H1 (cell line): ENCODE data around the gene GGA1. TPM values are rescaled to one million over a fixed set of nuclear protein-coding genes. Genes with fewer than 3 reads are reported as not detected.

Experiments
- CTCF ChIA-PET: fragments of 300-600 bp; sonication (Branson Sonifier 250); formaldehyde crosslinking; loops from one replicate; lab custom pipeline; 2021; ENCODE audit not compliant: partially characterized antibody; lab: Charles Lee
- POLR2A ChIA-PET: fragments of 300-600 bp; sonication (Branson Sonifier 250); formaldehyde crosslinking; loops from one replicate; lab custom pipeline; 2021; ENCODE audit warnings: inconsistent platforms; ENCODE audit not compliant: partially characterized antibody; lab: Charles Lee
- DNase-seq, 2 experiments: peaks; one replicate each; pipeline versions ENCODE4 v3.0.0 to v3.0.0-alpha.2; 2010 to 2022; ENCODE audit warnings: low spot score in 2 of 2, low read depth in 1 of 2, mixed read lengths in 1 of 2
- FAIRE-seq: peaks from 2 replicates; lab custom pipeline; 2011; peaks lifted over from hg19 to GRCh38; lab: Jason Lieb, UNC
- H2AFZ ChIP-seq: 2 replicates; pipeline ENCODE4 v1.8.1; 2012; ENCODE audit warnings: low read length, inconsistent platforms
- H2AK5ac ChIP-seq: 2 replicates; pipeline ENCODE4 v1.6.1; 2013; ENCODE audit warnings: low read depth, low read length
- H2BK120ac ChIP-seq: replicated peaks from 2 replicates; pipeline ENCODE3; 2013; ENCODE audit warnings: low read depth, low read length, inconsistent platforms
- H2BK12ac ChIP-seq: 2 replicates; pipeline ENCODE4 v1.6.1; 2013; ENCODE audit warnings: low read depth, low read length
- H2BK15ac ChIP-seq: 2 replicates; pipeline ENCODE4 v1.6.1; 2013; ENCODE audit warnings: low read length
- H2BK20ac ChIP-seq: 2 replicates; pipeline ENCODE4 v1.6.1; 2013; ENCODE audit warnings: low read length
- H2BK5ac ChIP-seq: 2 replicates; pipeline ENCODE4 v1.6.1; 2013; ENCODE audit warnings: low read depth, low read length
- H3K14ac ChIP-seq: 2 replicates; pipeline ENCODE4 v1.6.1; 2013; ENCODE audit warnings: inconsistent platforms; ENCODE audit not compliant: insufficient read length
- H3K18ac ChIP-seq: 2 replicates; pipeline ENCODE4 v1.6.1; 2013; ENCODE audit warnings: low read length; ENCODE audit errors: extremely low read depth
- H3K23ac ChIP-seq: 2 replicates; pipeline ENCODE4 v1.6.1; 2013; ENCODE audit warnings: inconsistent platforms; ENCODE audit not compliant: insufficient read length
- H3K23me2 ChIP-seq: 2 replicates; pipeline ENCODE4 v1.6.1; 2013; ENCODE audit warnings: low read depth, low read length
- H3K27ac ChIP-seq: 2 replicates; pipeline ENCODE4 v1.6.1; 2011; ENCODE audit warnings: low read depth, low read length, inconsistent platforms
- H3K27me3 ChIP-seq, 4 experiments: replicated peaks in 1 of 4; 1 replicate in 1 of 4; 2 replicates in 3 of 4; pipeline versions ENCODE4 v1.6.1 to v1.8.1; 2011 to 2013; ENCODE audit warnings: low read length in 3 of 4, mild to moderate bottlenecking in 3 of 4, inconsistent platforms in 2 of 4, mixed read lengths in 2 of 4, moderate library complexity in 1 of 4; ENCODE audit not compliant: control insufficient read depth in 3 of 4, insufficient read depth in 3 of 4; ENCODE audit errors: extremely low read depth in 1 of 4
- H3K36me3 ChIP-seq, 4 experiments: 2 replicates each; pipeline versions ENCODE4 v1.6.1 to v1.8.1; 2011 to 2013; ENCODE audit warnings: mild to moderate bottlenecking in 4 of 4, low read length in 3 of 4, moderate library complexity in 2 of 4, control low read depth in 1 of 4, inconsistent platforms in 1 of 4; ENCODE audit not compliant: insufficient read depth in 4 of 4, control insufficient read depth in 2 of 4
- H3K4ac ChIP-seq: replicated peaks from 2 replicates; pipeline ENCODE3; 2013; ENCODE audit warnings: low read length, low read depth, mixed read lengths, inconsistent platforms; ENCODE audit not compliant: insufficient read length
- H3K4me1 ChIP-seq, 4 experiments: replicated peaks in 1 of 4; 1 replicate in 1 of 4; 2 replicates in 3 of 4; pipeline versions ENCODE4 v1.6.1 to v1.8.1; 2011 to 2013; ENCODE audit warnings: low read length in 3 of 4, inconsistent platforms in 2 of 4, mixed read lengths in 1 of 4; ENCODE audit not compliant: insufficient read depth in 4 of 4, control insufficient read depth in 3 of 4
- H3K4me2 ChIP-seq, 2 experiments: 2 replicates each; pipeline versions ENCODE4 v1.6.1 to v1.8.1; 2011 to 2013; ENCODE audit warnings: low read depth in 2 of 2, low read length in 2 of 2, control low read depth in 1 of 2, inconsistent platforms in 1 of 2, mild to moderate bottlenecking in 1 of 2; ENCODE audit not compliant: insufficient read depth in 1 of 2
- H3K4me3 ChIP-seq, 4 experiments: fragments of 200-600, 300-600 bp in 1 of 4; sonication (generic), shearing (Covaris generic), sonication (Bioruptor Twin) in 1 of 4; 2 replicates each; pipeline versions ENCODE4 v1.5.1 to v1.8.1; 2011 to 2016; ENCODE audit warnings: low read length in 4 of 4, low read depth in 3 of 4, control low read depth in 2 of 4, inconsistent platforms in 2 of 4, mild to moderate bottlenecking in 2 of 4, mixed read lengths in 1 of 4, moderate library complexity in 1 of 4; ENCODE audit not compliant: insufficient read depth in 2 of 4; ENCODE audit errors: extremely low read depth in 1 of 4
- H3K56ac ChIP-seq: replicated peaks from 2 replicates; pipeline ENCODE3; 2013; ENCODE audit warnings: low read depth, mild to moderate bottlenecking, mixed read lengths, low read length, inconsistent platforms; ENCODE audit not compliant: insufficient read length
- H3K79me1 ChIP-seq: 2 replicates; pipeline ENCODE4 v1.6.1; 2013; ENCODE audit warnings: low read depth, low read length, control low read depth
- H3K79me2 ChIP-seq, 2 experiments: 2 replicates each; pipeline versions ENCODE4 v1.6.1 to v1.8.1; 2012 to 2013; ENCODE audit warnings: low read length in 2 of 2, mild to moderate bottlenecking in 2 of 2, inconsistent platforms in 1 of 2; ENCODE audit not compliant: insufficient read depth in 2 of 2, control insufficient read depth in 1 of 2
- H3K9ac ChIP-seq, 4 experiments: replicated peaks in 1 of 4; 1 replicate in 1 of 4; 2 replicates in 3 of 4; pipeline versions ENCODE4 v1.6.1 to v1.8.1; 2011 to 2013; ENCODE audit warnings: low read depth in 3 of 4, low read length in 3 of 4, control low read depth in 2 of 4, mild to moderate bottlenecking in 2 of 4, moderate library complexity in 2 of 4, inconsistent platforms in 1 of 4; ENCODE audit errors: extremely low read depth in 1 of 4
- H3K9me3 ChIP-seq, 2 experiments: 2 replicates each; pipeline versions ENCODE4 v1.6.1 to v1.8.1; 2012 to 2013; ENCODE audit warnings: mild to moderate bottlenecking in 2 of 2, moderate library complexity in 2 of 2, control low read depth in 1 of 2, inconsistent platforms in 1 of 2, low read depth in 1 of 2, low read length in 1 of 2, mixed read lengths in 1 of 2; ENCODE audit not compliant: insufficient read depth in 2 of 2
- H4K20me1 ChIP-seq, 2 experiments: replicated peaks in 1 of 2; 2 replicates each; pipeline versions ENCODE3 to v1.8.1; 2011 to 2013; ENCODE audit warnings: inconsistent platforms in 2 of 2, low read length in 2 of 2, mild to moderate bottlenecking in 1 of 2; ENCODE audit not compliant: insufficient read depth in 2 of 2, control insufficient read depth in 1 of 2
- H4K5ac ChIP-seq: 2 replicates; pipeline ENCODE4 v1.6.1; 2013; ENCODE audit warnings: low read length, low read depth, mixed read lengths, inconsistent platforms; ENCODE audit not compliant: insufficient read length
- H4K8ac ChIP-seq: 2 replicates; pipeline ENCODE4 v1.8.0; 2013; ENCODE audit warnings: mild to moderate bottlenecking, moderate library complexity, low read length, inconsistent platforms; ENCODE audit not compliant: insufficient read depth; ENCODE audit errors: extremely low read depth
- H4K91ac ChIP-seq: replicated peaks from 2 replicates; pipeline ENCODE3; 2013; ENCODE audit warnings: low read length, mixed read lengths, inconsistent platforms; ENCODE audit not compliant: insufficient read length
- CHD1 ChIP-seq: IDR thresholded peaks from 2 replicates; pipeline ENCODE4 v1.6.1; 2012; ENCODE audit warnings: low read depth, low read length, improper control_type of control experiment
- CHD2 ChIP-seq: IDR thresholded peaks from 2 replicates; pipeline ENCODE4 v1.6.1; 2012; ENCODE audit warnings: low read length, improper control_type of control experiment
- CTBP2 ChIP-seq: IDR thresholded peaks from 2 replicates; pipeline ENCODE4 v1.7.0; 2011; ENCODE audit warnings: borderline replicate concordance, mild to moderate bottlenecking, moderate library complexity, mixed read lengths, low read length; ENCODE audit not compliant: insufficient read depth, insufficient read length
- CTCF ChIP-seq, 3 experiments: IDR thresholded peaks; 1 replicate in 2 of 3; 2 replicates in 1 of 3; pipeline versions ENCODE4 v1.5.1 to v1.6.1; 2011; ENCODE audit warnings: low read length in 3 of 3, mild to moderate bottlenecking in 3 of 3, inconsistent platforms in 2 of 3, low read depth in 1 of 3, moderate library complexity in 1 of 3; ENCODE audit not compliant: insufficient read depth in 1 of 3; ENCODE audit errors: control extremely low read depth in 1 of 3
- EZH2 ChIP-seq: fragments of 200-600 bp; sonication (generic); IDR thresholded peaks from 2 replicates; pipeline ENCODE4 v1.7.1; 2012; ENCODE audit warnings: low read depth, mild to moderate bottlenecking, moderate library complexity, low read length, inconsistent platforms; ENCODE audit not compliant: severe bottlenecking
- HDAC2 ChIP-seq, 2 experiments: fragments of 300-600 bp in 1 of 2; sonication (generic) in 1 of 2; IDR thresholded peaks; 2 replicates each; pipeline ENCODE4 v1.6.1; 2011 to 2012; ENCODE audit warnings: low read depth in 2 of 2, low read length in 2 of 2, mild to moderate bottlenecking in 2 of 2, moderate library complexity in 2 of 2, borderline replicate concordance in 1 of 2, inconsistent platforms in 1 of 2
- SAP30 ChIP-seq: fragments of 300-600 bp; sonication (generic); IDR thresholded peaks from 2 replicates; pipeline ENCODE4 v1.7.1; 2012; ENCODE audit warnings: low read length, moderate library complexity, mild to moderate bottlenecking, inconsistent platforms; ENCODE audit not compliant: insufficient read depth, insufficient replicate concordance
- SIRT6 ChIP-seq: IDR thresholded peaks from one replicate; pipeline ENCODE4 v1.7.1; 2012; ENCODE audit warnings: low read length, inconsistent platforms
- YY1 ChIP-seq: IDR thresholded peaks from 2 replicates; pipeline ENCODE4 v1.6.1; 2011; ENCODE audit warnings: low read depth, mild to moderate bottlenecking, low read length
- WGBS, 2 experiments: shearing (Covaris generic) in 1 of 2; methylation state at CpG; one replicate each; pipeline versions ENCODE4 v1.1.6 to v1.1.7; 2013 to 2015; ENCODE audit warnings: low lambda C conversion rate in 2 of 2, mixed read lengths in 2 of 2, inconsistent platforms in 1 of 2, low coverage in 1 of 2, missing lambda C conversion rate in 1 of 2; ENCODE audit not compliant: insufficient replicate concordance in 2 of 2, insufficient coverage in 1 of 2, insufficient read length in 1 of 2; ENCODE audit errors: extremely low coverage in 1 of 2, missing lambda C conversion rate in 1 of 2; 5-methylcytosine and 5-hydroxymethylcytosine counted together
- polyA plus RNA-seq, 7 experiments: library from polyadenylated mRNA; depleted of rRNA in 3 of 7; stranded (reverse) in 5 of 7; unstranded in 2 of 7; fragments of >200 nt in 5 of 7; fragments of 200-250 nt in 2 of 7; gene quantifications; 1 replicate in 5 of 7; 2 replicates in 1 of 7; 4 replicates in 1 of 7; pipeline versions ENCODE4 v1.2.1 to v1.2.3, GENCODE V29; 2011 to 2013; ENCODE audit warnings: missing spikeins in 2 of 7, mixed read lengths in 2 of 7
- total RNA-seq: library from RNA; stranded (reverse); fragmentation: NEBNext Ultra II Directional; extraction: Animal tissue kit (Norgen Biotek cat#: 25700); gene quantifications from 2 replicates; pipeline ENCODE4 v1.2.1, GENCODE V29; 2021

GGA1 gene
- total and polyA plus RNA-seq, 2 of the 8 experiments (the other 6 are each of a cell fraction or from before 2014, with no cell fraction given): 49.3 to 57.2 TPM

- Histone ChIP-seq H3K4me1 (peaks cover 0 to 17% (median 3%) of the 10 kb centered on the region in 4 experiments; a peak in 4 of 7 replicates), H3K4ac (no peak overlapping the region), H3K14ac (no peak overlapping the region), H4K8ac (no peak overlapping the region), H2BK12ac (no peak overlapping the region), H2BK15ac (no peak overlapping the region), H2BK20ac (no peak overlapping the region), H2BK5ac (no peak overlapping the region), H3K9ac (no peak overlapping the region), H4K5ac (no peak overlapping the region), H3K9me3 (no peaks in the 10 kb centered on the region), H2AK5ac (no peak overlapping the region), H3K27ac (no peak overlapping the region), H3K36me3 (peaks cover 2 to 16% (median 8%) of the 10 kb centered on the region in 4 experiments; a peak in 5 of 8 replicates), H4K91ac (no peak overlapping the region), H3K56ac (no peak overlapping the region), H3K27me3 (no peaks in the 10 kb centered on the region), H3K18ac (no peak overlapping the region), H3K23ac (no peak overlapping the region), H4K20me1 (peaks cover 23 to 47% of the 10 kb centered on the region in 2 experiments), H2BK120ac (no peak overlapping the region), H3K79me1 (peaks cover 30% of the 10 kb centered on the region), H3K23me2 (peaks cover 7% of the 10 kb centered on the region; the same call in 1 of the 2 replicates), H3K79me2 (peaks cover 25 to 56% of the 10 kb centered on the region in 2 experiments; a peak in 3 of 4 replicates), H3K4me3 (no peak overlapping the region), H3K4me2 (no peak overlapping the region), H2AFZ (no peak overlapping the region)
- WGBS, 2 experiments: 88% methylated on average over 15 of the region's 16 CpGs; no CpG with 5 or more reads in 1 of the 2 experiments
- no peak for FAIRE-seq
- CTCF ChIA-PET: interaction anchor here (0.6 to 12.1 kb wide), 7 partner anchors 12 to 105 kb away, joined by 3 to 165 read pairs (median 6); partner anchors contain the start of genes LGALS1 and SH3BP1
- no peak for DNase-seq
- POLR2A ChIA-PET: interaction anchor here (0.5 to 2.7 kb wide), 4 partner anchors 10 to 79 kb away, joined by 3 to 13 read pairs (median 3); partner anchors contain the start of gene LGALS1
- TF ChIP-seq CHD2 (no peak), SAP30 (no peak), HDAC2 (IDR thresholded peaks at IDR 0.05; ENCODE audit: borderline replicate concordance in 1 of 2, low read depth in 2 of 2, low read length in 2 of 2) (no peak), SIRT6 (no peak), CHD1 (no peak), CTBP2 (no peak), YY1 (no peak), CTCF (IDR thresholded peaks at IDR 0.05; ENCODE audit: control extremely low read depth in 1 of 3, insufficient read depth in 1 of 3, low read depth in 1 of 3, low read length in 3 of 3) (no peak), EZH2 (no peak)
These were observed 55.0 kb downstream of the GGA1 start for GRCh38 chr22:37663521-37664140.
